CD4-positive, alpha-beta T cell treated with Interleukin-12 subunit alpha and Interleukin-12 subunit beta, for 1 hour (primary cell): ENCODE measurements around the gene MACF1.
"Not testable (repeated sequence)": the region's sequence is repeated elsewhere in the genome, so short reads cannot be mapped to it uniquely, and the experiment has no call there.

Experiments used
- DNase-seq: peaks from one replicate; pipeline ENCODE4 v3.0.0-alpha.2; 2020

MACF1 gene

GRCh38 chr1:39525366-39526165, 321.1 kb downstream of the MACF1 start:
- DNase-seq, result peak; percentile 59

GRCh38 chr1:39526466-39527189, 322.1 kb downstream of the MACF1 start:
- no peak for DNase-seq

GRCh38 chr1:39527190-39527579, 322.7 kb downstream of the MACF1 start:
- not testable (repeated sequence) for DNase-seq

- DNase-seq, result no peak
These were observed 323.6 kb downstream of the MACF1 start for GRCh38 chr1:39528082-39528481.

- DNase-seq, result no peak
These were observed 325.5 kb downstream of the MACF1 start for GRCh38 chr1:39529901-39530535.

- no peak for DNase-seq
These were observed 327.0 kb downstream of the MACF1 start for GRCh38 chr1:39531526-39531925.

GRCh38 chr1:39533442-39533841, 328.9 kb downstream of the MACF1 start:
- DNase-seq, result no peak
